Measurements from ENCODE around the gene LAMA3.

- TF ChIP-seq, protein P1, sequence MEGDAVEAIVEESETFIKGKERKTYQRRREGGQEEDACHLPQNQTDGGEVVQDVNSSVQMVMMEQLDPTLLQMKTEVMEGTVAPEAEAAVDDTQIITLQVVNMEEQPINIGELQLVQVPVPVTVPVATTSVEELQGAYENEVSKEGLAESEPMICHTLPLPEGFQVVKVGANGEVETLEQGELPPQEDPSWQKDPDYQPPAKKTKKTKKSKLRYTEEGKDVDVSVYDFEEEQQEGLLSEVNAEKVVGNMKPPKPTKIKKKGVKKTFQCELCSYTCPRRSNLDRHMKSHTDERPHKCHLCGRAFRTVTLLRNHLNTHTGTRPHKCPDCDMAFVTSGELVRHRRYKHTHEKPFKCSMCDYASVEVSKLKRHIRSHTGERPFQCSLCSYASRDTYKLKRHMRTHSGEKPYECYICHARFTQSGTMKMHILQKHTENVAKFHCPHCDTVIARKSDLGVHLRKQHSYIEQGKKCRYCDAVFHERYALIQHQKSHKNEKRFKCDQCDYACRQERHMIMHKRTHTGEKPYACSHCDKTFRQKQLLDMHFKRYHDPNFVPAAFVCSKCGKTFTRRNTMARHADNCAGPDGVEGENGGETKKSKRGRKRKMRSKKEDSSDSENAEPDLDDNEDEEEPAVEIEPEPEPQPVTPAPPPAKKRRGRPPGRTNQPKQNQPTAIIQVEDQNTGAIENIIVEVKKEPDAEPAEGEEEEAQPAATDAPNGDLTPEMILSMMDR (IDR thresholded peaks at IDR 0.05) = no peak
- TF ChIP-seq EZH2 (IDR thresholded peaks at IDR 0.05) = no peak
These were observed 40.2 kb upstream of the LAMA3 start for GRCh38 chr18:23648940-23649607.

All from neural progenitor cell (in vitro differentiated cells).